ENCODE measurements around the gene RIPK3.

DNA sequence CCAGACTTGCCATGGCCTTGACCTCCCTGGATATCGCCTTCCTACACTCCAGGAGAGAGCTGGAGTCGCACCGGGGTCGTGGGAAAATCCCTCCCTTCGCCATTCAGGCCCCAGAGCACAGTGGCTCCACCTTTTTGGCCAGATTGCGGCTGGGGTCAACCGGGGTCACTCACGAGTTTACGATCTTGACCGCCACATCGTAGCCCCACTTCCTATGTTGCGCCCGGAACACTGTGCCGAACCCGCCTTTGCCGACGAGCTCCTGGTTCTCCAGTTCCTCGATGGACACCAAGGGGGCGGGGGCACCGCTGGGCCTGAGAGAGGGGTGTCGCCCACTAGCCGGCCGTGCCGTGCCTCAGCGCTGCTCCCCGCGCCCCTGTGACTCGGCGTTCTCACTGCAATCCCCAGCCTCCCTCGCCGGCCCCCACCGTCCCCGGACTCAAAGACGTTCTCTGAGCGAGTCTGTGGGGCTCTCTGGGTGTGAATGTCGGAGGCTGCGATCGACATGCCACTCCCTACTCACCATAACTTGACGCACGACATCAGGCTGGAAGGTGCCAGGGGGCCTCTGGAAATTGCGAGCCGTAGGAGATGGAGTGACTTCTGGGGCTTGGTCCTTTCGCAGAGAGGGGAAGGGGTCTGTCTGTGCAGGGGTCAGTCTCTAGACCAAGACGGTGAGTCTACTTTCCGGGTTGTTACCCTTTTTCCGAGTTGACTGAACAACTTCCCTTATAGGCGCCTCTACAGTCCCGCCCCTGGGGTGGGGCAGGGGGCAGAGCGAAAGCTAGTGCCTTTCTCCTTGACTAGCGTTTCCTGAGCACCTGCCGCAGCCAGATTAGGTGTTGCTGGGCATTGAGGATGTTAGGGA is at the start of gene RIPK3:
- TF ChIP-seq CTCF (conservative IDR thresholded peaks at IDR 0.05; ENCODE audit: low read length) (no peak), EZH2phosphoT487 (IDR thresholded peaks at IDR 0.05; ENCODE audit: borderline replicate concordance, low read depth, low read length) (no peak)
